GM19468 (cell line): ENCODE measurements around the gene CAMK2B.

Experiments
- ATAC-seq: cut with Tn5 transposase; IDR thresholded peaks from one replicate; pipeline ENCODE4 v1.9.1; 2021; ENCODE audit warnings: mild to moderate bottlenecking, moderate library complexity, moderate number of reproducible peaks; ENCODE audit not compliant: unreplicated experiment; ENCODE audit errors: extremely low read depth

CAMK2B gene

GRCh38 chr7:44235582-44236332, 89.6 kb downstream of the CAMK2B start:
- ATAC-seq = no peak

- ATAC-seq = no peak
These were observed 90.3 kb downstream of the CAMK2B start for GRCh38 chr7:44235066-44235465.

GRCh38 chr7:44232901-44233715, 92.3 kb downstream of the CAMK2B start:
- no peak for ATAC-seq

- no peak for ATAC-seq
These were observed 93.0 kb downstream of the CAMK2B start for GRCh38 chr7:44232396-44232795.

GRCh38 chr7:44231088-44231487, 94.3 kb downstream of the CAMK2B start:
- no peak for ATAC-seq

- no peak for ATAC-seq
These were observed 95.1 kb downstream of the CAMK2B start for GRCh38 chr7:44230286-44230685.

GRCh38 chr7:44229546-44230105, 95.8 kb downstream of the CAMK2B start:
- no peak for ATAC-seq

- no peak for ATAC-seq
These were observed 96.6 kb downstream of the CAMK2B start for GRCh38 chr7:44228571-44229350.

GRCh38 chr7:44227911-44228310, 97.5 kb downstream of the CAMK2B start:
- ATAC-seq = no peak

- ATAC-seq = no peak
These were observed 99.0 kb downstream of the CAMK2B start for GRCh38 chr7:44226396-44226753.

GRCh38 chr7:44225566-44226395, 99.6 kb downstream of the CAMK2B start:
- ATAC-seq = no peak

GRCh38 chr7:44224974-44225565, 100.3 kb downstream of the CAMK2B start:
- ATAC-seq = no peak

GRCh38 chr7:44224080-44224973, 101.1 kb downstream of the CAMK2B start:
- no peak for ATAC-seq

GRCh38 chr7:44223362-44224079, 101.9 kb downstream of the CAMK2B start:
- ATAC-seq = no peak

- no peak for ATAC-seq
These were observed 102.6 kb downstream of the CAMK2B start for GRCh38 chr7:44222776-44223261.

- no peak for ATAC-seq
These were observed 103.3 kb downstream of the CAMK2B start for GRCh38 chr7:44222074-44222473.

GRCh38 chr7:44221231-44221791, 104.1 kb downstream of the CAMK2B start:
- no peak for ATAC-seq
